NCI-H2196 treated with DMSO at 0.1 percent for 48 hours (cell line): Measurements from ENCODE around the gene COX8A.

Source experiments
- DNase-seq: peaks from one replicate; lab custom pipeline; 2025; ENCODE audit not compliant: unreplicated experiment; lab: John Stamatoyannopoulos, UW

Gene COX8A

GRCh38 chr11:64001484-64002420 lies 27.3 kb downstream of the COX8A start:
- DNase-seq: no peak

- no peak for DNase-seq
These were observed 29.6 kb downstream of the COX8A start for GRCh38 chr11:64003807-64004589.

GRCh38 chr11:64004590-64004984 lies 30.2 kb downstream of the COX8A start:
- DNase-seq: no peak

GRCh38 chr11:64005691-64006090 lies 31.3 kb downstream of the COX8A start:
- no peak for DNase-seq

GRCh38 chr11:64006398-64006797 lies 32.0 kb downstream of the COX8A start:
- no peak for DNase-seq

- DNase-seq: no peak
These were observed 32.8 kb downstream of the COX8A start for GRCh38 chr11:64007160-64007628.

- DNase-seq: no peak
These were observed 33.3 kb downstream of the COX8A start for GRCh38 chr11:64007629-64008282.

- no peak for DNase-seq
These were observed 34.0 kb downstream of the COX8A start for GRCh38 chr11:64008283-64008913.

GRCh38 chr11:64008914-64009633 lies 34.7 kb downstream of the COX8A start:
- no peak for DNase-seq

- no peak for DNase-seq
These were observed 35.3 kb downstream of the COX8A start for GRCh38 chr11:64009710-64010109.

- no peak for DNase-seq
These were observed 36.4 kb downstream of the COX8A start for GRCh38 chr11:64010783-64011182.

GRCh38 chr11:64011371-64011770 lies 37.0 kb downstream of the COX8A start:
- no peak for DNase-seq

- DNase-seq: no peak
These were observed 38.9 kb downstream of the COX8A start for GRCh38 chr11:64013141-64013896.

GRCh38 chr11:64014356-64014755 lies 39.9 kb downstream of the COX8A start:
- no peak for DNase-seq

- DNase-seq: no peak
These were observed 41.1 kb downstream of the COX8A start for GRCh38 chr11:64015510-64015909.

- no peak for DNase-seq
These were observed 41.8 kb downstream of the COX8A start for GRCh38 chr11:64015935-64016845.

GRCh38 chr11:64017945-64018224 lies 43.5 kb downstream of the COX8A start:
- DNase-seq: no peak

- no peak for DNase-seq
These were observed 43.9 kb downstream of the COX8A start for GRCh38 chr11:64018310-64018709.
